Endometrial microvascular endothelial cells (primary cell): ENCODE results near the gene HMMR. TPM values are rescaled to one million over a fixed set of nuclear protein-coding genes. Genes with fewer than 3 reads are reported as not detected.
"Not testable (repeated sequence)": the region's sequence is repeated elsewhere in the genome, so short reads cannot be mapped to it uniquely, and the experiment has no call there.

Experiments used
- in situ Hi-C: cut with HindIII; loops from 2 replicates; pipeline ENCODE4 v1.10.0; 2017; ENCODE audit warnings: low sequenced_read_pairs, low pct_unique_long_range_greater_than_20kb; ENCODE audit errors: inconsistent ontology term
- total RNA-seq: library from RNA; depleted of rRNA; stranded (reverse); fragments of >200 nt; gene quantifications from one replicate; pipeline ENCODE4 v1.2.3, GENCODE V29; 2015; ENCODE audit errors: inconsistent ontology term

The HMMR gene
- 52.7 TPM for total RNA-seq

GRCh38 chr5:163460562-163461171, at the start of gene HMMR:
Gene HMMR, plus strand, starts transcription at chr5:163460632. Its CDS starts 61 bp downstream, at chr5:163460693.
- in situ Hi-C loops: no loop called here

GRCh38 chr5:163415673-163416072, 44.8 kb upstream of the HMMR start:
- in situ Hi-C loops: not testable (repeated sequence)

- in situ Hi-C loops: no loop called here
Measured at GRCh38 chr5:163424836-163425235, 35.6 kb upstream of the HMMR start.

GRCh38 chr5:163426128-163426527, 34.3 kb upstream of the HMMR start:
- in situ Hi-C loops: not testable (repeated sequence)

GRCh38 chr5:163432544-163432943, 27.9 kb upstream of the HMMR start:
- in situ Hi-C loops: no loop called here

- in situ Hi-C loops: no loop called here
Measured at GRCh38 chr5:163433271-163433670, 27.2 kb upstream of the HMMR start.

- in situ Hi-C loops: no loop called here
Measured at GRCh38 chr5:163434401-163434866, 26.0 kb upstream of the HMMR start.

- in situ Hi-C loops: no loop called here
Measured at GRCh38 chr5:163436515-163436914, 23.9 kb upstream of the HMMR start.

GRCh38 chr5:163437011-163437308, 23.5 kb upstream of the HMMR start:
- in situ Hi-C loops: no loop called here

GRCh38 chr5:163437309-163438182, 22.9 kb upstream of the HMMR start, which contains the start of gene CCNG1:
Gene CCNG1, plus strand, starts transcription at chr5:163437595. Its CDS starts 1,662 bp downstream, at chr5:163439257.
- in situ Hi-C loops: no loop called here

- in situ Hi-C loops: no loop called here
Measured at GRCh38 chr5:163439092-163439425, 21.4 kb upstream of the HMMR start.

- in situ Hi-C loops: no loop called here
Measured at GRCh38 chr5:163440954-163441353, 19.5 kb upstream of the HMMR start.

GRCh38 chr5:163444526-163444925, 15.9 kb upstream of the HMMR start:
- in situ Hi-C loops: no loop called here

GRCh38 chr5:163445345-163445744, 15.1 kb upstream of the HMMR start:
- in situ Hi-C loops: no loop called here

GRCh38 chr5:163447191-163447590, 13.2 kb upstream of the HMMR start:
- in situ Hi-C loops: no loop called here

- in situ Hi-C loops: no loop called here
Measured at GRCh38 chr5:163447875-163448274, 12.6 kb upstream of the HMMR start.

GRCh38 chr5:163448491-163448890, 11.9 kb upstream of the HMMR start:
- in situ Hi-C loops: no loop called here

- in situ Hi-C loops: no loop called here
Measured at GRCh38 chr5:163451489-163451888, 8.9 kb upstream of the HMMR start.

GRCh38 chr5:163453705-163454104, 6.7 kb upstream of the HMMR start:
- in situ Hi-C loops: no loop called here

GRCh38 chr5:163455406-163455805, 5.0 kb upstream of the HMMR start:
- in situ Hi-C loops: not testable (repeated sequence)
